Dedifferentiated amniotic fluid mesenchymal stem cell (primary cell): ENCODE measurements around the gene GDA.

Source experiments
- DNase-seq: peaks from one replicate; pipeline ENCODE4 v3.0.0-alpha.2; 2016; ENCODE audit errors: extremely low spot score

Gene GDA

GRCh38 chr9:72150127-72150526 is 887 bp downstream of the GDA start:
- DNase-seq = no peak

- no peak for DNase-seq
Observed at GRCh38 chr9:72150661-72151060, 1.4 kb downstream of the GDA start.

- DNase-seq = no peak
Observed at GRCh38 chr9:72151104-72151503, 1.9 kb downstream of the GDA start.

GRCh38 chr9:72154468-72155285 is 5.4 kb downstream of the GDA start:
- no peak for DNase-seq

- DNase-seq = no peak
Observed at GRCh38 chr9:72155301-72155700, 6.1 kb downstream of the GDA start.

- no peak for DNase-seq
Observed at GRCh38 chr9:72156586-72156985, 7.3 kb downstream of the GDA start.

GRCh38 chr9:72158680-72159079 is 9.4 kb downstream of the GDA start:
- DNase-seq = no peak

- DNase-seq = no peak
Observed at GRCh38 chr9:72160446-72161123, 11.3 kb downstream of the GDA start.

GRCh38 chr9:72165326-72165725 is 16.1 kb downstream of the GDA start:
- no peak for DNase-seq

- DNase-seq = no peak
Observed at GRCh38 chr9:72165821-72166547, 16.7 kb downstream of the GDA start.

GRCh38 chr9:72168075-72168474 is 18.8 kb downstream of the GDA start:
- DNase-seq = no peak

- DNase-seq = no peak
Observed at GRCh38 chr9:72169178-72169577, 19.9 kb downstream of the GDA start.

GRCh38 chr9:72173080-72173479 is 23.8 kb downstream of the GDA start:
- no peak for DNase-seq

- no peak for DNase-seq
Observed at GRCh38 chr9:72185561-72185960, 36.3 kb downstream of the GDA start.

GRCh38 chr9:72187121-72187695 is 38.0 kb downstream of the GDA start:
- DNase-seq = no peak

- DNase-seq = no peak
Observed at GRCh38 chr9:72188232-72188631, 39.0 kb downstream of the GDA start.

GRCh38 chr9:72193478-72193881 is 44.2 kb downstream of the GDA start:
- no peak for DNase-seq

GRCh38 chr9:72199238-72199637 is 50.0 kb downstream of the GDA start:
- no peak for DNase-seq

- no peak for DNase-seq
Observed at GRCh38 chr9:72200452-72200851, 51.2 kb downstream of the GDA start.

GRCh38 chr9:72202009-72202408 is 52.8 kb downstream of the GDA start:
- DNase-seq = no peak

- DNase-seq = no peak
Observed at GRCh38 chr9:72203205-72203803, 54.1 kb downstream of the GDA start.

GRCh38 chr9:72204062-72204461 is 54.8 kb downstream of the GDA start:
- DNase-seq = no peak
